K562 (cell line): Measurements from ENCODE around the gene ARID3A. TPM values are rescaled to one million over a fixed set of nuclear protein-coding genes. Genes with fewer than 3 reads are reported as not detected.

Experiments used
- BACH1 ChIP-seq: fragments of 200-800 bp; sonication (Bioruptor generic); IDR thresholded peaks from 2 replicates; pipeline ENCODE4 v1.6.1; 2016; ENCODE audit warnings: missing genetic modification characterization, missing compliant biosample characterization
- BRF1 ChIP-seq: IDR thresholded peaks from 3 replicates; pipeline ENCODE4 v1.6.1; 2011; ENCODE audit warnings: borderline replicate concordance, mild to moderate bottlenecking; ENCODE audit not compliant: insufficient read length; ENCODE audit errors: extremely low read depth
- CBFA2T3 ChIP-seq: fragments of 450-650 bp; IDR thresholded peaks from 2 replicates; pipeline ENCODE4 v1.6.1; 2017
- FUS ChIP-seq: fragments of 200-400 bp; formaldehyde crosslinking; optimal IDR thresholded peaks from 2 replicates; pipeline ENCODE3; 2017; ENCODE audit warnings: low read depth, low read length
- HMG20B ChIP-seq: fragments of 250-450 bp; sonication (Bioruptor Pico); IDR thresholded peaks from 2 replicates; pipeline ENCODE4 v1.5.0; 2021; ENCODE audit warnings: mild to moderate bottlenecking
- HOXB6 ChIP-seq: fragments of 250-450 bp; sonication (Bioruptor Pico); IDR thresholded peaks from 2 replicates; pipeline ENCODE4 v1.5.1; 2022; ENCODE audit warnings: mild to moderate bottlenecking, borderline replicate concordance
- MGA ChIP-seq: fragments of 450-650 bp; IDR thresholded peaks from 2 replicates; pipeline ENCODE4 v1.6.1; 2016; ENCODE audit warnings: mild to moderate bottlenecking, moderate library complexity
- PRPF4 ChIP-seq: fragments of 200-400 bp; formaldehyde crosslinking; IDR thresholded peaks from one replicate; pipeline ENCODE4 v1.6.1; 2017; ENCODE audit warnings: low read length, low read depth, mild to moderate bottlenecking; ENCODE audit not compliant: insufficient read depth, poor library complexity, severe bottlenecking
- ZBTB7A ChIP-seq: IDR thresholded peaks from 2 replicates; pipeline ENCODE4 v1.6.1; 2011; ENCODE audit warnings: low read depth, mild to moderate bottlenecking, low read length, moderate library complexity, borderline replicate concordance; ENCODE audit not compliant: control insufficient read depth
- ZNF12 ChIP-seq: sonication (generic); formaldehyde crosslinking; IDR thresholded peaks from 2 replicates; pipeline ENCODE4 v1.4.0; 2020; ENCODE audit warnings: mild to moderate bottlenecking, missing genetic modification reagents
- polyA plus RNA-seq, 8 experiments: library from polyadenylated mRNA; depleted of rRNA in 4 of 8; stranded (reverse) in 5 of 8; unstranded in 3 of 8; fragments of >200 nt; fragmentation: Nextera tagmentation in 2 of 8; fragmentation: Illumina TruSeq in 1 of 8; extraction: Ambion mirVana in 2 of 8; extraction: Trizol in 1 of 8; gene quantifications; 2 replicates each; pipeline versions ENCODE4 v1.2.1 to v1.2.3, GENCODE V29; 2011 to 2014; ENCODE audit warnings: inconsistent platforms in 1 of 8, missing spikeins in 1 of 8
- total RNA-seq, 7 experiments: library from RNA; depleted of rRNA in 6 of 7; stranded (reverse); fragments of >200 nt in 6 of 7; fragmentation: Illumina TruSeq in 2 of 7; extraction: Trizol in 2 of 7; gene quantifications; 2 replicates each; pipeline versions ENCODE4 v1.2.1 to v1.2.3, GENCODE V29; 2011 to 2021; ENCODE audit warnings: low replicate concordance in 1 of 7

Gene ARID3A
- total and polyA plus RNA-seq, 9 of the 15 experiments (the other 6 are each of a cell fraction or from before 2014, with no cell fraction given) = 1.4 to 118 (median 31.2) TPM

GRCh38 chr19:953445-954271, 27.8 kb downstream of the ARID3A start (continued):
- 0 out of 2 replicates have a peak, but pooled peaks have one; percentile 13 for TF ChIP-seq MGA
- peak; percentile 45; the same call in 1 of the 2 replicates for TF ChIP-seq ZNF12 (CRISPR knock-in tag)
- TF ChIP-seq PRPF4 = no peak
- TF ChIP-seq BACH1 = no peak
- TF ChIP-seq ZBTB7A = peak; percentile 3
- TF ChIP-seq CBFA2T3 = 0 out of 2 replicates have a peak, but pooled peaks have one; percentile 1
- TF ChIP-seq HMG20B (CRISPR knock-in tag) = no peak
- no peak for TF ChIP-seq FUS
- no peak for TF ChIP-seq BRF1
- no peak for TF ChIP-seq HOXB6 (CRISPR knock-in tag)
